Activated CD4-positive, alpha-beta T cell treated with anti-CD3 and anti-CD28 coated beads for 48 hours (primary cell): ENCODE measurements around the gene C1orf167.

Experiments
- DNase-seq: peaks from one replicate; pipeline ENCODE4 v3.0.0-alpha.2; 2020

C1orf167 gene

DNA sequence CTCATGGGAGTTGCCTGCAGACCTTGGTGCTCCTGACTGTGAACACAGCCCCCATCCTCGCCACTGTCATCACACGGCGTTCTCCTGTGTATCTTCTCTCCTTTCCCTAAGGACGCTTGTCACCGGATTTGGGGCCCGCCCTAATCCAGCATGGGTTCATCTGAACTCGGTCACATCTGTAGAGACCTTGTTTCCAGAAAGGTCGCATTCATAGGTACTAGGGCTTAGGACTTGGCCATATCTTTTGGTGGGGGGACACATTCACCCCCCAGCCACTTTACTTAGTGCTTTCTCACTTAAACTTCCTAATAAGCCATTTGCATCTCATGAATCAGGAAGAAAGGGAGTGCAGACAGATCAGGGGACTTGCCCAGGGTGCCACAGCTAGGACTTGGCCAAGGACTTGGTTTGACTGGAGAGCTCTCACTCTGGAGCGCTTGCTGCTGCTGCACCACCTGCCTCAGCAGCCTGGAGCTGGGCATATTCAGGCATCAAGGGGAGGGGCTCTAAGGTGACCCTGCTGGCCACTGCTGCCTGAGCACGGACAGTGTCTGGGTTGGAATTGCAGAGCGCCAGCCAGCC, 75.9 kb downstream of the C1orf167 start:
- DNase-seq, result no peak

DNA sequence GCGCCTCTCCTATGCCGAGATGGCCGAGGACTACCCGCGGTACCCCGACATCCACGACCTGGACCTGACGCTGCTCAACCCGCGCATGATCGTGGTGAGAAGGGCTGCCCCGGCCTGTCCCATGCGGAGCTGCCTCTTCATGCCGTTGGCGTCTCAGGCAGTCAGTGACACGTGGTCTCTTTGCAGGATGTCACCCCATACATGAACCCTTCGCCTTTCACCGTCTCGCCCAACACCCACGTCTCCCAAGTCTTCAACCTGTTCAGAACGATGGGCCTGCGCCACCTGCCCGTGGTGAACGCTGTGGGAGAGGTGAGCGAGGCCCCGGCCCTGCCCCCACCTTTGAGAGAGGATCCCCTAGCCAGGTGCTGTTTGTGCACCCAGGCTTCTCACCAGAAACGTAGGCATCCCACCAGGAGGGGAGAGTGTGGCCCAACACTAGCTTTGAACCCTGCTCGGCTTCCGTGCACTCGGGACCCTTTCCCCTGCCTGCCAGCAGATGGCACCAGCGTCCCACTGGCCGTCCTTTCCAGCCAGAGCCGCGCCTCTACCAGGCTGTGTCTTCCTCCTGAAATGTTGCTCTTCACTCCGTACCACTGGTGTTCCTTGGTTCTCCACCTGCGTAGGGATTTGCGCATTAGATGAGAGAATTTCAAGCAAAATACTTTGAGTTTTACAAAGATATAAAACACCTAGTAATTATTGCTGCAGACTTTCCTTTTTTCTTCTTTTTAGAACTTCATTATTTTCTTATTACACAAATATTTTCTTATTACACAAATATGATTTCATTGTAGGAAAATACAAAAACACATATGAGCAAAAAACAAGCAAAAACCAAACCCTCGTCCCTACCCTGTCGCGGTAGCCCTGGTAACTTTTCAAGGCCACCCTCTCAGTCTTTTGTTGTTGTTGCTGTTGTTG, 76.6 kb downstream of the C1orf167 start:
- DNase-seq, result peak; percentile 81
